Measurements from ENCODE around the gene ZNF189.

Gene ZNF189

DNA sequence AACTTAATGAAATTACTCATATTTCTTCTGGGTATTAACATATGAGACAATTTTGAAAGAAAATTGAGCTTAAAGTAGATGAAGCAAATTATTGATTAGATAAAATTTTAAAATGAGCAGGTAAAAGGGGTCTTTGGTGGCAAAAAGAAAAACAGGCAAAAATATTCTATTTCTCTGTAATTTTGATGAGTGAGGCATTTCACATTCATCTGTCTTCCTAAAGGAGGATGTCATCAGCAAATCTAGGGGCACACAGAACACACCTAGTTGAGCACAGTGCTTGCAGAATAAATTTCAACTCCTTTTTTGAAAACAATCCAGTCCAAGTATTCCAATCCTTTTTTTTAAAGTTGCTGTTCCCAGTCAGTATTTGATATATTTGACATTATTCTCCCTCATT lies 16.2 kb downstream of the ZNF189 start:
- Histone ChIP-seq H3K27ac (ENCODE audit: low read depth, low read length) (no peak overlapping the region), H3K4me1 (ENCODE audit: control insufficient read depth, insufficient read depth, low read length) (no peaks in the 10 kb centered on the region), H3K9ac (ENCODE audit: low read length) (no peak overlapping the region), H3K27me3 (ENCODE audit: control insufficient read depth, insufficient read depth, low read length) (no peaks in the 10 kb centered on the region), H3K36me3 (ENCODE audit: control insufficient read depth, insufficient read depth, low read length) (no peaks in the 10 kb centered on the region), H3K4me3 (ENCODE audit: low read length) (no peak overlapping the region)

GRCh38 chr9:101415578-101415977 lies 16.9 kb downstream of the ZNF189 start:
- Histone ChIP-seq H3K4me3 (ENCODE audit: low read length) (no peak overlapping the region), H3K27ac (ENCODE audit: low read depth, low read length) (no peak overlapping the region), H3K9ac (ENCODE audit: low read length) (no peak overlapping the region), H3K4me1 (ENCODE audit: control insufficient read depth, insufficient read depth, low read length) (no peaks in the 10 kb centered on the region), H3K27me3 (ENCODE audit: control insufficient read depth, insufficient read depth, low read length) (no peaks in the 10 kb centered on the region), H3K36me3 (ENCODE audit: control insufficient read depth, insufficient read depth, low read length) (no peaks in the 10 kb centered on the region)

GRCh38 chr9:101417389-101417788 lies 18.7 kb downstream of the ZNF189 start:
- no peak overlapping the region for H3K27ac ChIP-seq (ENCODE audit: low read depth, low read length)
- H3K9ac ChIP-seq (ENCODE audit: low read length), result no peak overlapping the region
- H3K36me3 ChIP-seq (ENCODE audit: control insufficient read depth, insufficient read depth, low read length), result no peaks in the 10 kb centered on the region
- H3K27me3 ChIP-seq (ENCODE audit: control insufficient read depth, insufficient read depth, low read length), result no peaks in the 10 kb centered on the region
- H3K4me3 ChIP-seq (ENCODE audit: low read length), result no peak overlapping the region
- no peaks in the 10 kb centered on the region for H3K4me1 ChIP-seq (ENCODE audit: control insufficient read depth, insufficient read depth, low read length)

- Histone ChIP-seq H3K27ac (ENCODE audit: low read depth, low read length) (no peak overlapping the region), H3K36me3 (ENCODE audit: control insufficient read depth, insufficient read depth, low read length) (no peaks in the 10 kb centered on the region), H3K27me3 (ENCODE audit: control insufficient read depth, insufficient read depth, low read length) (no peaks in the 10 kb centered on the region), H3K4me3 (ENCODE audit: low read length) (no peak overlapping the region), H3K4me1 (ENCODE audit: control insufficient read depth, insufficient read depth, low read length) (no peaks in the 10 kb centered on the region), H3K9ac (ENCODE audit: low read length) (no peak overlapping the region)
These were observed 19.3 kb downstream of the ZNF189 start for GRCh38 chr9:101417977-101418376.

DNA sequence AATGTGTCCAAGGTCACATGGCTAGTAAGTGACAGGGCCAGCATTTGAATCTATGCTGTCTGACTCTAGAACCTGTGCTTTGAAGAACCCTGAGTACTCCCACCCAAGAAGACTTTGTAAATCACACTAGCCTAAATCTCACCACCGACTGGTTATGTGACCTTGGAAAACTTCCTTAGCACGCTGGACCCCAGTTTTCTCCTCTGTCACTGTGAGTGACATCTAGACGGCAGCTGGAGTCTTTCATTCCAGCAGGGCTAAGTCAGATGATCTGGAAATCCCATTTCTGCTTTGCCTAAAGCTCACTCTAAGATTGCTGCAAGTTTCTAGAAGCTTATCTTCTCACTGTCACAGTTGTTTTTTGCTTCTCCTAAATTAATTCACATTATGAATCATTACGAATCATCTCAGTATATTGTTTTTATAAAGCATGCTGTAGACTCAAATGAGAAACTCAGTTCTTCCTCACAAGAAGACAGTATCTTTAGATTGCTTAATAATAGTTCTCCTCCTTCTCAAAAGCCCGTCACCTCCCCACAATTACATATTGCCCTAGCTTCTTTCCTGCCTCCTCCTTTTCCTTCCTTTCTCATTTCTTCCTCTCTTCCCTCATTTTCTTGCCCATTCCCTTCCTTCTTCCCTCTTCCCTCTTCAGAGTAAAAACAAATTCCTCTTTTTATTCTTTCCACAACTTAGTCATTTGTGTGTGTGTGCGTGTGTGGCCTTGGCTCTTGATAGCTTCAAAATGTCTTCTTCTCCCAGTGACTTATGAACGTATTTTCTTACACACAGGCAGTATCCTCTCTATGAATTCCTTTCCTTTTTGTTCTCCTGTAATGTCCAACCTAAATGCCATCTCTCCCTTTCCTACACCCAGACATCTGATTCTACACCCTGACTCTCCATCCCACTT lies 20.1 kb downstream of the ZNF189 start:
- Histone ChIP-seq H3K4me1 (ENCODE audit: control insufficient read depth, insufficient read depth, low read length) (no peaks in the 10 kb centered on the region), H3K36me3 (ENCODE audit: control insufficient read depth, insufficient read depth, low read length) (no peaks in the 10 kb centered on the region), H3K27ac (ENCODE audit: low read depth, low read length) (no peak overlapping the region), H3K4me3 (ENCODE audit: low read length) (no peak overlapping the region), H3K27me3 (ENCODE audit: control insufficient read depth, insufficient read depth, low read length) (no peaks in the 10 kb centered on the region), H3K9ac (ENCODE audit: low read length) (no peak overlapping the region)

GRCh38 chr9:101419863-101420262 lies 21.2 kb downstream of the ZNF189 start:
- no peaks in the 10 kb centered on the region for H3K4me1 ChIP-seq (ENCODE audit: control insufficient read depth, insufficient read depth, low read length)
- no peak overlapping the region for H3K9ac ChIP-seq (ENCODE audit: low read length)
- H3K27me3 ChIP-seq (ENCODE audit: control insufficient read depth, insufficient read depth, low read length), result no peaks in the 10 kb centered on the region
- no peak overlapping the region for H3K4me3 ChIP-seq (ENCODE audit: low read length)
- H3K36me3 ChIP-seq (ENCODE audit: control insufficient read depth, insufficient read depth, low read length), result no peaks in the 10 kb centered on the region
- no peak overlapping the region for H3K27ac ChIP-seq (ENCODE audit: low read depth, low read length)

DNA sequence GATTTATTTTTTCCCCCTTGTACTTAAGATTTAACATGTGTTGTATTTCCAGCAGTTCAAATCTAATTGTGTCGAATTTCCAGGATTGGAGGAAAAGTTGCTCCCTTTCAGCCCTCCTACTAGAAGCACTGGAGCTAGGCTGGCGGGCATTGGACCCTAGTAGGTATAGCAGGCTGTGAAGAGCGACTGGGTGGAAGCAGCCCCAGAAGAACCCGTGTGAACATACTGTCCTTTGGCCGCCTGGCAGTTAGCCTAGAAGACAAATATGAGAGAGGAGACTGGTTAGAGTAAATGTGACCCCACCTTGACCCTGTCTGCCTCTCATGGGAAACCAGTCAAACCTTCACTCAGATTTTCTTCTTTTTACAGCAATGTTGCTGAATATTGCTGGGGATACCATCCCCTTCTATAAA lies 23.0 kb downstream of the ZNF189 start:
- Histone ChIP-seq H3K4me1 (ENCODE audit: control insufficient read depth, insufficient read depth, low read length) (no peaks in the 10 kb centered on the region), H3K36me3 (ENCODE audit: control insufficient read depth, insufficient read depth, low read length) (no peaks in the 10 kb centered on the region), H3K27me3 (ENCODE audit: control insufficient read depth, insufficient read depth, low read length) (no peaks in the 10 kb centered on the region), H3K9ac (ENCODE audit: low read length) (no peak overlapping the region), H3K27ac (ENCODE audit: low read depth, low read length) (no peak overlapping the region), H3K4me3 (ENCODE audit: low read length) (no peak overlapping the region)

DNA sequence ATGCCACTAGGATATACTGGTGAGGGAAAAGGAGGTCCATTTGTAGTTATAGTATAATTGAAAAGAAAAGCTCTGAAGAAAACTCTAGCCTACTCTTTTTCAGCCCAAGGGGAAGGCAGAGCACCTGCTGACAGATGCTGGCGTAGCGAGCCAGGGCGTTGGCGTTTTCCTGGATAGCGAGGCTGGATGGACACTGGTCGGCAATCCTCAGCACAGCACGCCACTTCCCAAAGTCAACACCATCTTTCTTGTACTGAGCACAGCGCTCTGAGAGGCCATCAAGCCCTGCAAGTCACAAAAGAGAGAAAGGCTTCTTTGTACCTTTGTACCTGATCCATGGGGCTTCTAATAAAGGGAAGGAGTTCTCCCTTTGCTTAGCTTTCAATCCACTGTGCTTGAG lies 28.7 kb downstream of the ZNF189 start:
- no peaks in the 10 kb centered on the region for H3K27me3 ChIP-seq (ENCODE audit: control insufficient read depth, insufficient read depth, low read length)
- H3K4me3 ChIP-seq (ENCODE audit: low read length), result no peak overlapping the region
- H3K36me3 ChIP-seq (ENCODE audit: control insufficient read depth, insufficient read depth, low read length), result no peaks in the 10 kb centered on the region
- no peak overlapping the region for H3K9ac ChIP-seq (ENCODE audit: low read length)
- no peaks in the 10 kb centered on the region for H3K4me1 ChIP-seq (ENCODE audit: control insufficient read depth, insufficient read depth, low read length)
- H3K27ac ChIP-seq (ENCODE audit: low read depth, low read length), result no peak overlapping the region

GRCh38 chr9:101427957-101428655 lies 29.5 kb downstream of the ZNF189 start:
- no peaks in the 10 kb centered on the region for H3K4me1 ChIP-seq (ENCODE audit: control insufficient read depth, insufficient read depth, low read length)

GRCh38 chr9:101428909-101429308 lies 30.3 kb downstream of the ZNF189 start:
- Histone ChIP-seq H3K27ac (ENCODE audit: low read depth, low read length) (no peak overlapping the region), H3K4me3 (ENCODE audit: low read length) (no peak overlapping the region), H3K9ac (ENCODE audit: low read length) (no peak overlapping the region), H3K36me3 (ENCODE audit: control insufficient read depth, insufficient read depth, low read length) (no peaks in the 10 kb centered on the region), H3K27me3 (ENCODE audit: control insufficient read depth, insufficient read depth, low read length) (no peaks in the 10 kb centered on the region), H3K4me1 (ENCODE audit: control insufficient read depth, insufficient read depth, low read length) (no peaks in the 10 kb centered on the region)

More at GRCh38 chr9:101427957-101428655, 29.5 kb downstream of the ZNF189 start:
- Histone ChIP-seq H3K27me3 (ENCODE audit: control insufficient read depth, insufficient read depth, low read length) (no peaks in the 10 kb centered on the region), H3K9ac (ENCODE audit: low read length) (no peak overlapping the region), H3K27ac (ENCODE audit: low read depth, low read length) (no peak overlapping the region), H3K4me3 (ENCODE audit: low read length) (no peak overlapping the region), H3K36me3 (ENCODE audit: control insufficient read depth, insufficient read depth, low read length) (no peaks in the 10 kb centered on the region)

GRCh38 chr9:101429736-101430135 lies 31.1 kb downstream of the ZNF189 start:
- Histone ChIP-seq H3K36me3 (ENCODE audit: control insufficient read depth, insufficient read depth, low read length) (no peaks in the 10 kb centered on the region), H3K27me3 (ENCODE audit: control insufficient read depth, insufficient read depth, low read length) (no peaks in the 10 kb centered on the region), H3K27ac (ENCODE audit: low read depth, low read length) (no peak overlapping the region), H3K4me3 (ENCODE audit: low read length) (no peak overlapping the region), H3K9ac (ENCODE audit: low read length) (no peak overlapping the region), H3K4me1 (ENCODE audit: control insufficient read depth, insufficient read depth, low read length) (no peaks in the 10 kb centered on the region)

GRCh38 chr9:101432171-101432570 lies 33.5 kb downstream of the ZNF189 start:
- no peak overlapping the region for H3K9ac ChIP-seq (ENCODE audit: low read length)
- no peak overlapping the region for H3K4me3 ChIP-seq (ENCODE audit: low read length)
- H3K27ac ChIP-seq (ENCODE audit: low read depth, low read length), result no peak overlapping the region
- H3K27me3 ChIP-seq (ENCODE audit: control insufficient read depth, insufficient read depth, low read length), result no peaks in the 10 kb centered on the region
- H3K4me1 ChIP-seq (ENCODE audit: control insufficient read depth, insufficient read depth, low read length), result no peaks in the 10 kb centered on the region
- no peaks in the 10 kb centered on the region for H3K36me3 ChIP-seq (ENCODE audit: control insufficient read depth, insufficient read depth, low read length)
